Karpas-422 (cell line): ENCODE measurements around the gene SOCS7. TPM values are rescaled to one million over a fixed set of nuclear protein-coding genes. Genes with fewer than 3 reads are reported as not detected.

Experiments
- DNase-seq: peaks from one replicate; pipeline ENCODE4 v3.0.0-alpha.2; 2015
- H2AFZ ChIP-seq: fragments of 200-600 bp; sonication (generic); 2 replicates; pipeline ENCODE4 v1.6.1; 2014; ENCODE audit warnings: antibody characterized with exemption, low read length, mixed read lengths
- H3K27ac ChIP-seq: fragments of 200-600 bp; sonication (generic); 2 replicates; pipeline ENCODE4 v1.5.1; 2014; ENCODE audit warnings: mild to moderate bottlenecking, low read length, moderate library complexity
- H3K27me3 ChIP-seq: fragments of 200-600 bp; sonication (generic); 2 replicates; pipeline ENCODE4 v1.6.1; 2014; ENCODE audit warnings: low read length, mixed read lengths
- H3K36me3 ChIP-seq: fragments of 200-600 bp; sonication (generic); 2 replicates; pipeline ENCODE4 v1.6.1; 2014; ENCODE audit warnings: low read length, mixed read lengths; ENCODE audit not compliant: insufficient read depth
- H3K4me1 ChIP-seq: fragments of 200-600 bp; sonication (generic); 2 replicates; pipeline ENCODE4 v1.6.1; 2014; ENCODE audit warnings: mild to moderate bottlenecking, low read length, mixed read lengths
- H3K4me2 ChIP-seq: fragments of 200-600 bp; sonication (generic); 2 replicates; pipeline ENCODE4 v1.6.1; 2014; ENCODE audit warnings: low read length, low read depth, mild to moderate bottlenecking; ENCODE audit not compliant: poor library complexity, severe bottlenecking
- H3K4me3 ChIP-seq: fragments of 200-600 bp; sonication (generic); 2 replicates; pipeline ENCODE4 v1.5.1; 2014; ENCODE audit warnings: mild to moderate bottlenecking, antibody characterized with exemption, low read length, mixed read lengths
- H3K79me2 ChIP-seq: fragments of 200-600 bp; sonication (generic); 2 replicates; pipeline ENCODE4 v1.6.1; 2014; ENCODE audit warnings: mild to moderate bottlenecking, low read length, mixed read lengths
- H3K9ac ChIP-seq: fragments of 200-600 bp; sonication (generic); 2 replicates; pipeline ENCODE4 v1.6.0; 2014; ENCODE audit warnings: low read length
- H3K9me2 ChIP-seq: fragments of 200-600 bp; sonication (generic), shearing (Covaris generic); replicated peaks from 2 replicates; pipeline ENCODE4 v1.6.0; 2014; ENCODE audit warnings: mild to moderate bottlenecking, low read length, moderate library complexity; ENCODE audit not compliant: insufficient read depth
- H3K9me3 ChIP-seq: fragments of 300-700, 200-600 bp; sonication (generic); 2 replicates; pipeline ENCODE4 v1.6.1; 2014; ENCODE audit warnings: low read length, mixed read lengths
- H4K20me1 ChIP-seq: fragments of 200-600 bp; sonication (generic); 2 replicates; pipeline ENCODE4 v1.6.1; 2014; ENCODE audit warnings: mild to moderate bottlenecking, antibody characterized with exemption, low read length, low read depth; ENCODE audit not compliant: insufficient read depth
- total RNA-seq: library from RNA; depleted of rRNA; stranded (reverse); fragments of >200 nt; shearing (Covaris generic); gene quantifications from 2 replicates; pipeline ENCODE4 v1.2.3, GENCODE V29; 2014; ENCODE audit warnings: low replicate concordance

The SOCS7 gene
- total RNA-seq, 1 experiment from 2014 or later = 26.5 TPM

GRCh38 chr17:38424297-38424972 lies 72.8 kb downstream of the SOCS7 start:
- H3K4me1 ChIP-seq = peaks cover 24% of the 10 kb centered on the region
- H3K9ac ChIP-seq = no peak overlapping the region
- no peaks in the 10 kb centered on the region for H3K79me2 ChIP-seq
- no peak overlapping the region for H3K27ac ChIP-seq
- H3K36me3 ChIP-seq = no peaks in the 10 kb centered on the region
- no peak overlapping the region for H2AFZ ChIP-seq
- no peak overlapping the region for H3K4me3 ChIP-seq
- no peak for DNase-seq
- no peaks in the 10 kb centered on the region for H3K9me2 ChIP-seq
- no peaks in the 10 kb centered on the region for H3K27me3 ChIP-seq
- H4K20me1 ChIP-seq = no peaks in the 10 kb centered on the region
- no peak overlapping the region for H3K4me2 ChIP-seq
- no peaks in the 10 kb centered on the region for H3K9me3 ChIP-seq

- Histone ChIP-seq H3K27me3 (no peaks in the 10 kb centered on the region), H3K9ac (no peak overlapping the region), H3K4me2 (no peak overlapping the region), H3K9me2 (no peaks in the 10 kb centered on the region), H3K36me3 (no peaks in the 10 kb centered on the region), H3K9me3 (no peaks in the 10 kb centered on the region), H3K27ac (no peak overlapping the region), H4K20me1 (no peaks in the 10 kb centered on the region), H2AFZ (no peak overlapping the region), H3K79me2 (no peaks in the 10 kb centered on the region), H3K4me3 (no peak overlapping the region), H3K4me1 (peaks cover 24% of the 10 kb centered on the region)
- no peak for DNase-seq
Observed at GRCh38 chr17:38425031-38425430, 73.4 kb downstream of the SOCS7 start.

- Histone ChIP-seq H2AFZ (no peak overlapping the region), H3K9me2 (no peaks in the 10 kb centered on the region), H3K36me3 (no peaks in the 10 kb centered on the region), H3K27ac (no peak overlapping the region), H3K79me2 (no peaks in the 10 kb centered on the region), H3K4me1 (peaks cover 24% of the 10 kb centered on the region), H3K4me2 (no peak overlapping the region), H3K4me3 (no peak overlapping the region), H3K27me3 (no peaks in the 10 kb centered on the region), H3K9me3 (no peaks in the 10 kb centered on the region), H4K20me1 (no peaks in the 10 kb centered on the region), H3K9ac (no peak overlapping the region)
- no peak for DNase-seq
Observed at GRCh38 chr17:38425744-38426143, 74.1 kb downstream of the SOCS7 start.

- H3K9ac ChIP-seq = no peak overlapping the region
- H3K27me3 ChIP-seq = no peaks in the 10 kb centered on the region
- DNase-seq = no peak
- peaks cover 22% of the 10 kb centered on the region for H3K4me1 ChIP-seq
- H3K36me3 ChIP-seq = no peaks in the 10 kb centered on the region
- H3K27ac ChIP-seq = no peak overlapping the region
- no peaks in the 10 kb centered on the region for H4K20me1 ChIP-seq
- no peaks in the 10 kb centered on the region for H3K79me2 ChIP-seq
- no peaks in the 10 kb centered on the region for H3K9me3 ChIP-seq
- no peaks in the 10 kb centered on the region for H3K9me2 ChIP-seq
- no peak overlapping the region for H3K4me3 ChIP-seq
- no peak overlapping the region for H2AFZ ChIP-seq
- H3K4me2 ChIP-seq = no peak overlapping the region
Observed at GRCh38 chr17:38426441-38426840, 74.8 kb downstream of the SOCS7 start.

GRCh38 chr17:38427160-38427949 lies 75.7 kb downstream of the SOCS7 start:
- no peak for DNase-seq
- H3K9me3 ChIP-seq = no peaks in the 10 kb centered on the region
- H3K27ac ChIP-seq = no peak overlapping the region
- H4K20me1 ChIP-seq = no peaks in the 10 kb centered on the region
- H3K79me2 ChIP-seq = no peaks in the 10 kb centered on the region
- H2AFZ ChIP-seq = no peak overlapping the region
- peak overlapping the region; percentile 36 for H3K4me2 ChIP-seq
- H3K4me3 ChIP-seq = no peak overlapping the region
- no peaks in the 10 kb centered on the region for H3K36me3 ChIP-seq
- peaks cover 13% of the 10 kb centered on the region for H3K4me1 ChIP-seq
- H3K27me3 ChIP-seq = no peaks in the 10 kb centered on the region
- H3K9ac ChIP-seq = peak overlapping the region; percentile 43; the same call in 1 of the 2 replicates
- no peaks in the 10 kb centered on the region for H3K9me2 ChIP-seq

- no peak within 1 kb of the TSS for H2AFZ ChIP-seq
- H3K27me3 ChIP-seq = no peaks in the 10 kb centered on the region
- no peaks in the 10 kb centered on the region for H4K20me1 ChIP-seq
- H3K36me3 ChIP-seq = no peaks in the 10 kb centered on the region
- peak within 1 kb of the TSS; percentile 63 for H3K4me2 ChIP-seq
- no peaks in the 10 kb centered on the region for H3K9me2 ChIP-seq
- no peak within 1 kb of the TSS for H3K27ac ChIP-seq
- no peaks in the 10 kb centered on the region for H3K9me3 ChIP-seq
- H3K79me2 ChIP-seq = no peaks in the 10 kb centered on the region
- H3K4me3 ChIP-seq = peak within 1 kb of the TSS; percentile 51; the same call in 1 of the 2 replicates
- peak within 1 kb of the TSS; percentile 44 for H3K9ac ChIP-seq
- DNase-seq = no peak
- peaks cover 13% of the 10 kb centered on the region for H3K4me1 ChIP-seq
Observed at GRCh38 chr17:38428112-38428642, 76.5 kb downstream of the SOCS7 start, which contains the start of gene ARHGAP23. Gene ARHGAP23 (plus strand): TSS chr17:38428464. CDS start chr17:38428486, 22 bp downstream.

- H3K9ac ChIP-seq = peak overlapping the region; percentile 44; the same call in 1 of the 2 replicates
- no peak overlapping the region for H3K27ac ChIP-seq
- H3K36me3 ChIP-seq = no peaks in the 10 kb centered on the region
- H3K79me2 ChIP-seq = no peaks in the 10 kb centered on the region
- peak overlapping the region; percentile 63 for H3K4me2 ChIP-seq
- H2AFZ ChIP-seq = no peak overlapping the region
- no peaks in the 10 kb centered on the region for H4K20me1 ChIP-seq
- no peaks in the 10 kb centered on the region for H3K9me3 ChIP-seq
- H3K27me3 ChIP-seq = no peaks in the 10 kb centered on the region
- DNase-seq = no peak
- H3K9me2 ChIP-seq = no peaks in the 10 kb centered on the region
- peak overlapping the region; percentile 51; the same call in 1 of the 2 replicates for H3K4me3 ChIP-seq
- H3K4me1 ChIP-seq = peaks cover 13% of the 10 kb centered on the region
Observed at GRCh38 chr17:38428643-38429371, 77.2 kb downstream of the SOCS7 start.
